HG03439 (cell line): ENCODE data around the gene WFIKKN1.

Source experiments
- ATAC-seq: cut with Tn5 transposase; IDR thresholded peaks from one replicate; pipeline ENCODE4 v1.9.1; 2021; ENCODE audit warnings: mild to moderate bottlenecking, moderate library complexity; ENCODE audit not compliant: unreplicated experiment

Gene WFIKKN1

GRCh38 chr16:682493-683395, 52.0 kb downstream of the WFIKKN1 start:
- ATAC-seq = no peak

DNA sequence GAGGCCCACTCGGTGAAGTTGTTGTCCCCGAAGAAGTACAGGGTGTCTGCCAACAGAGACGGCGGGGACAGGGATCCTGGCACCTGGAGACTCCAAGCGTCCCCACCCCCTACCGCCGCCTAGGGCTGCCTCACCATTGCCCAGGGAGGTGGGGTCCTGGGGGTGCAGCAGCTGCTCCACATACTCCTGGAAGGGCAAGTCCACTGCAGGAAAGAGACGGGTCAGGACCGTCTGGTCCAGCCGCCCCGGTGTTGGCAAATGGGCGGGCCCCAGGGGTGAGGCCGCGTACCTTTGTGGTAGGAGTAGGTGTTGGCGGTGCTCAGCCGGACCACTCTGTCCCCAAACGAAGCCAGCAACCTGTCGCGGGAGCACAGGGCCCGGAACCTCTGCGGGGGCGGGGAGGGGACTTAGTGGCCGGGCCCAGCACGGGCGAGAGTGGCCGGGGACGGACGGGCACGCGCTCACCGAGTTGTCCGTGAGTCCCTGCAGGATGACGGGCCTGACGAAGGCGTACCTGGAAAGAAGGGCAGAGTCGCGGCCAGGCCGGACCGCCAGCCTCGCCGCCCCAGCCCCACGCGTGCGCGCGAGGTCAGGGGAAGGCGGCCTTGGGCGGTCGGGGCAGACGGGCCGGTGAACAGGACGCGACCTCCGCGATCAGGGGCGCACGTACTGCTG, 52.7 kb downstream of the WFIKKN1 start:
- no peak for ATAC-seq
